K562 (cell line): ENCODE measurements around the gene PCDH7. TPM values are rescaled to one million over a fixed set of nuclear protein-coding genes. Genes with fewer than 3 reads are reported as not detected.

Experiments
- ATAC-seq: fragments of 200-7000 bp; cut with Tn5 transposase; 3 replicates; pipeline ENCODE4 v1.9.1; 2020; ENCODE audit warnings: moderate library complexity
- BruUV-seq: library from RNA; stranded (reverse); fragments of 400-500 nt; replicated peaks from 2 replicates; lab custom pipeline; 2021; lab: Mats Ljungman, UMichigan
- CTCF ChIA-PET: fragments of 300-600 bp; formaldehyde crosslinking; extraction: SDS; loops from one replicate; lab custom pipeline; 2021; ENCODE audit warnings: low intra/inter-chr PET ratio; lab: Yijun Ruan, JAX
- POLR2A ChIA-PET: fragments of 300-600, 350-650 bp; sonication (Branson Sonifier 250); formaldehyde crosslinking; extraction: SDS; loops from one replicate; lab custom pipeline; 2021; ENCODE audit warnings: antibody characterized with exemption, inconsistent platforms; lab: Yijun Ruan, JAX
- DNase-seq, 4 experiments: peaks; one replicate each; pipeline versions ENCODE4 v3.0.0 to v3.0.0-alpha.2; 2011 to 2018; ENCODE audit warnings: low spot score in 3 of 4, mixed read lengths in 3 of 4; ENCODE audit errors: extremely low read depth in 1 of 4
- FAIRE-seq: peaks from 2 replicates; lab custom pipeline; 2011; peaks lifted over from hg19 to GRCh38; lab: Jason Lieb, UNC
- H2AFZ ChIP-seq: 2 replicates; pipeline ENCODE4 v1.6.0; 2011; ENCODE audit warnings: low read depth, low read length, control low read depth, inconsistent platforms
- H3K27ac ChIP-seq: fragments of 200-600 bp; 3 replicates; pipeline ENCODE4 v1.8.0; 2011; ENCODE audit warnings: low read depth, mild to moderate bottlenecking, control low read depth, inconsistent platforms, low read length, moderate library complexity, mixed read lengths; ENCODE audit errors: extremely low read depth
- H3K27me3 ChIP-seq, 2 experiments: fragments of 300-600 bp in 1 of 2; 2 replicates in 1 of 2; 3 replicates in 1 of 2; pipeline versions ENCODE4 v1.6.0 to v1.8.0; 2011; ENCODE audit warnings: inconsistent platforms in 2 of 2, low read length in 2 of 2, mild to moderate bottlenecking in 1 of 2, mixed read lengths in 1 of 2, moderate library complexity in 1 of 2; ENCODE audit not compliant: control insufficient read depth in 2 of 2, insufficient read depth in 2 of 2
- H3K36me3 ChIP-seq: fragments of 300-600 bp; 3 replicates; pipeline ENCODE4 v1.8.0; 2011; ENCODE audit warnings: mild to moderate bottlenecking, low read length, inconsistent platforms; ENCODE audit not compliant: control insufficient read depth, insufficient read depth
- H3K4me1 ChIP-seq, 2 experiments: fragments of 200-600 bp in 1 of 2; replicated peaks in 1 of 2; 2 replicates in 1 of 2; 3 replicates in 1 of 2; pipeline versions ENCODE4 v1.5.1 to v1.8.0; 2011; ENCODE audit warnings: inconsistent platforms in 2 of 2, low read length in 2 of 2, mild to moderate bottlenecking in 1 of 2, mixed read lengths in 1 of 2, moderate library complexity in 1 of 2; ENCODE audit not compliant: control insufficient read depth in 2 of 2, insufficient read depth in 2 of 2
- H3K4me2 ChIP-seq: 2 replicates; pipeline ENCODE4 v1.6.1; 2011; ENCODE audit warnings: low read length, control low read depth, inconsistent platforms, mixed read lengths; ENCODE audit not compliant: insufficient read depth
- H3K4me3 ChIP-seq: fragments of 200-600 bp; sonication (generic), shearing (Covaris generic); 2 replicates; pipeline ENCODE4 v1.5.1; 2016; ENCODE audit warnings: control low read depth, inconsistent platforms
- H3K79me2 ChIP-seq: fragments of 200-600 bp; 3 replicates; pipeline ENCODE4 v1.8.0; 2011; ENCODE audit warnings: low read length, inconsistent platforms; ENCODE audit not compliant: control insufficient read depth, insufficient read depth
- H3K9ac ChIP-seq, 2 experiments: 2 replicates each; pipeline versions ENCODE4 v1.6.0 to v1.6.1; 2011; ENCODE audit warnings: low read depth in 2 of 2, low read length in 2 of 2, control low read depth in 1 of 2, inconsistent platforms in 1 of 2, mild to moderate bottlenecking in 1 of 2, mixed read lengths in 1 of 2; ENCODE audit not compliant: insufficient read depth in 1 of 2
- H3K9me1 ChIP-seq: one replicate; pipeline ENCODE4 v1.6.0; 2011; ENCODE audit warnings: inconsistent platforms, mild to moderate bottlenecking, low read length, moderate library complexity; ENCODE audit not compliant: control insufficient read depth, insufficient read depth
- H3K9me3 ChIP-seq: replicated peaks from 2 replicates; pipeline ENCODE4 v1.5.1; 2011; ENCODE audit warnings: low read depth, low read length, inconsistent platforms; ENCODE audit not compliant: control insufficient read depth, insufficient read depth
- H4K20me1 ChIP-seq: replicated peaks from 2 replicates; pipeline ENCODE4 v1.6.1; 2011; ENCODE audit warnings: low read length, inconsistent platforms, mixed read lengths; ENCODE audit not compliant: control insufficient read depth, insufficient read depth
- CEBPG ChIP-seq, 3 experiments: fragments of 200-800 bp in 1 of 3; sonication (Bioruptor generic) in 1 of 3; sonication (generic) in 1 of 3; formaldehyde crosslinking in 1 of 3; IDR thresholded peaks in 2 of 3; conservative IDR thresholded peaks in 1 of 3; 2 replicates each; pipeline versions ENCODE4 v1.6.1 to v1.8.0; 2016 to 2022; ENCODE audit warnings: missing compliant biosample characterization in 2 of 3, missing genetic modification characterization in 2 of 3, mild to moderate bottlenecking in 1 of 3, missing genetic modification reagents in 1 of 3
- CTCF ChIP-seq, 3 experiments: IDR thresholded peaks in 2 of 3; conservative IDR thresholded peaks in 1 of 3; 2 replicates each; pipeline ENCODE4 v1.5.1; 2011 to 2012; ENCODE audit warnings: low read length in 3 of 3, mild to moderate bottlenecking in 3 of 3, control low read depth in 2 of 3, improper control_type of control experiment in 1 of 3, inconsistent platforms in 1 of 3, low read depth in 1 of 3, mixed read lengths in 1 of 3, moderate library complexity in 1 of 3; ENCODE audit not compliant: insufficient read depth in 2 of 3
- MAFG ChIP-seq: fragments of 450-650 bp; conservative IDR thresholded peaks from 2 replicates; pipeline ENCODE4 v1.6.1; 2016; ENCODE audit warnings: missing genetic modification characterization, missing compliant biosample characterization
- PKNOX1 ChIP-seq: fragments of 450-650 bp; IDR thresholded peaks from 2 replicates; pipeline ENCODE4 v1.6.1; 2016
- RBM34 ChIP-seq: fragments of 200-400 bp; formaldehyde crosslinking; IDR thresholded peaks from 2 replicates; pipeline ENCODE4 v1.6.1; 2018; ENCODE audit warnings: low read length, borderline replicate concordance; ENCODE audit not compliant: insufficient read depth
- SIX5 ChIP-seq, 2 experiments: IDR thresholded peaks; 2 replicates each; pipeline ENCODE4 v1.6.1; 2011; ENCODE audit warnings: low read length in 2 of 2, borderline replicate concordance in 1 of 2, low read depth in 1 of 2, mild to moderate bottlenecking in 1 of 2, moderate library complexity in 1 of 2; ENCODE audit not compliant: insufficient read depth in 1 of 2
- SOX6 ChIP-seq: fragments of 450-650 bp; IDR thresholded peaks from 2 replicates; pipeline ENCODE4 v1.6.1; 2014; ENCODE audit warnings: mild to moderate bottlenecking
- SP2 ChIP-seq: IDR thresholded peaks from 2 replicates; pipeline ENCODE4 v1.6.1; 2011; ENCODE audit warnings: mild to moderate bottlenecking, low read depth, low read length, moderate library complexity; ENCODE audit not compliant: poor library complexity, severe bottlenecking; ENCODE audit errors: extremely low read depth
- TAF9B ChIP-seq: fragments of 450-650 bp; IDR thresholded peaks from 2 replicates; pipeline ENCODE4 v1.6.1; 2018; ENCODE audit warnings: mild to moderate bottlenecking; ENCODE audit not compliant: partially characterized antibody
- ZBTB8A ChIP-seq: fragments of 450-650 bp; IDR thresholded peaks from 2 replicates; pipeline ENCODE4 v1.6.1; 2018; ENCODE audit warnings: mild to moderate bottlenecking, moderate library complexity; ENCODE audit not compliant: partially characterized antibody
- ZNF232 ChIP-seq: sonication (generic); formaldehyde crosslinking; IDR thresholded peaks from 2 replicates; pipeline ENCODE4 v1.8.0; 2022; ENCODE audit warnings: mild to moderate bottlenecking, missing genetic modification reagents
- ZNF277 ChIP-seq: fragments of 250-450 bp; sonication (Bioruptor Pico); IDR thresholded peaks from 2 replicates; pipeline ENCODE4 v1.8.0; 2022; ENCODE audit warnings: inconsistent platforms, mild to moderate bottlenecking, moderate library complexity, borderline replicate concordance
- ZNF384 ChIP-seq: IDR thresholded peaks from 2 replicates; pipeline ENCODE4 v1.6.1; 2012; ENCODE audit warnings: low read depth, low read length, improper control_type of control experiment
- ZNF444 ChIP-seq: fragments of 250-450 bp; sonication (Bioruptor Pico); IDR thresholded peaks from 2 replicates; pipeline ENCODE4 v1.4.0; 2020; ENCODE audit warnings: mild to moderate bottlenecking, moderate library complexity
- ZNF511 ChIP-seq: sonication (generic); formaldehyde crosslinking; IDR thresholded peaks from 2 replicates; pipeline ENCODE4 v1.8.0; 2022; ENCODE audit warnings: mild to moderate bottlenecking, missing genetic modification reagents
- ZNF707 ChIP-seq: fragments of 250-450 bp; sonication (Bioruptor Pico); conservative IDR thresholded peaks from 2 replicates; pipeline ENCODE4 v1.8.0; 2022; ENCODE audit warnings: inconsistent platforms, mild to moderate bottlenecking, moderate library complexity
- WGBS: fragments of 100-300 bp; shearing (Covaris generic); methylation state at CpG from one replicate; pipeline ENCODE4 v1.1.6; 2016; ENCODE audit warnings: low coverage, mixed read lengths; ENCODE audit not compliant: insufficient coverage; ENCODE audit errors: missing lambda C conversion rate; 5-methylcytosine and 5-hydroxymethylcytosine counted together
- in situ Hi-C: fragments of 300-500 bp; cut with MboI; formaldehyde crosslinking; loops from 4 replicates; pipeline ENCODE4 v1.15.0; 2018; ENCODE audit warnings: inconsistent platforms, mixed read lengths
- intact Hi-C: fragments of 100-400 bp; cut with micrococcal nuclease; formaldehyde crosslinking; loops from 2 replicates; pipeline ENCODE4 v1.14.2; 2022
- polyA plus RNA-seq, 8 experiments: library from polyadenylated mRNA; depleted of rRNA in 4 of 8; stranded (reverse) in 5 of 8; unstranded in 3 of 8; fragments of >200 nt; fragmentation: Nextera tagmentation in 2 of 8; fragmentation: Illumina TruSeq in 1 of 8; extraction: Ambion mirVana in 2 of 8; extraction: Trizol in 1 of 8; gene quantifications; 2 replicates each; pipeline versions ENCODE4 v1.2.1 to v1.2.3, GENCODE V29; 2011 to 2014; ENCODE audit warnings: inconsistent platforms in 1 of 8, missing spikeins in 1 of 8
- total RNA-seq, 7 experiments: library from RNA; depleted of rRNA in 6 of 7; stranded (reverse); fragments of >200 nt in 6 of 7; fragmentation: Illumina TruSeq in 2 of 7; extraction: Trizol in 2 of 7; gene quantifications; 2 replicates each; pipeline versions ENCODE4 v1.2.1 to v1.2.3, GENCODE V29; 2011 to 2021; ENCODE audit warnings: low replicate concordance in 1 of 7

The PCDH7 gene
- total and polyA plus RNA-seq, 9 of the 15 experiments (the other 6 are each of a cell fraction or from before 2014, with no cell fraction given) = not detected

GRCh38 chr4:30721185-30722091 is 1.3 kb downstream of the PCDH7 start:
- ATAC-seq (no peak), FAIRE-seq (no peak), DNase-seq (no peak)
- CTCF ChIA-PET = no interaction called here
- Histone ChIP-seq H3K9ac (no peak overlapping the region), H3K27ac (no peak overlapping the region), H3K36me3 (no peaks in the 10 kb centered on the region), H2AFZ (no peak overlapping the region), H3K4me3 (no peak overlapping the region), H3K9me1 (no peaks in the 10 kb centered on the region), H3K9me3 (no peaks in the 10 kb centered on the region), H3K4me1 (no peaks in the 10 kb centered on the region), H3K27me3 (no peaks in the 10 kb centered on the region), H3K4me2 (no peak overlapping the region), H4K20me1 (no peaks in the 10 kb centered on the region), H3K79me2 (no peaks in the 10 kb centered on the region)
- BruUV-seq = no TSS peak
- in situ Hi-C loops (no loop called here), intact Hi-C loops (no loop called here)
- WGBS = 60% methylated on average over 26 of the region's 95 CpGs
- POLR2A ChIA-PET = interaction anchor here (0.6 kb wide), 1 partner anchor 443 kb away, joined by 3 read pairs; no protein-coding TSS in a partner anchor
- no peak for TF ChIP-seq SP2
- TF ChIP-seq SOX6 = no peak
- no peak for TF ChIP-seq ZNF384
- no peak for TF ChIP-seq SIX5 (IDR thresholded peaks at IDR 0.05; ENCODE audit: borderline replicate concordance in 1 of 2, insufficient read depth in 1 of 2, low read depth in 1 of 2, low read length in 2 of 2)
- TF ChIP-seq ZNF707 = no peak
- TF ChIP-seq ZNF232 (CRISPR knock-in tag) = no peak
- TF ChIP-seq ZNF277 (CRISPR knock-in tag) = no peak
- TF ChIP-seq ZBTB8A = no peak
- TF ChIP-seq CTCF (IDR thresholded peaks at IDR 0.05 in 2 of 3, conservative IDR thresholded peaks at IDR 0.05 in 1 of 3; ENCODE audit: insufficient read depth in 2 of 3, low read depth in 1 of 3, low read length in 3 of 3) = no peak
- TF ChIP-seq MAFG (tag) = no peak
- no peak for TF ChIP-seq ZNF444 (CRISPR knock-in tag)
- no peak for TF ChIP-seq CEBPG (CRISPR knock-in tag; IDR thresholded peaks at IDR 0.05)
- no peak for TF ChIP-seq CEBPG (tag; conservative IDR thresholded peaks at IDR 0.05 in 1 of 2, IDR thresholded peaks at IDR 0.05 in 1 of 2)
- TF ChIP-seq PKNOX1 = no peak
- TF ChIP-seq TAF9B = no peak
- no peak for TF ChIP-seq ZNF511 (CRISPR knock-in tag)
- TF ChIP-seq RBM34 = no peak
